HG02885 (cell line): Measurements from ENCODE around the gene INKA2.

Experiments used
- ATAC-seq: cut with Tn5 transposase; IDR thresholded peaks from one replicate; pipeline ENCODE4 v1.9.1; 2021; ENCODE audit warnings: mild to moderate bottlenecking; ENCODE audit not compliant: unreplicated experiment, poor library complexity

Gene INKA2

GRCh38 chr1:111707906-111708305, 31.3 kb downstream of the INKA2 start:
- ATAC-seq = no peak

DNA sequence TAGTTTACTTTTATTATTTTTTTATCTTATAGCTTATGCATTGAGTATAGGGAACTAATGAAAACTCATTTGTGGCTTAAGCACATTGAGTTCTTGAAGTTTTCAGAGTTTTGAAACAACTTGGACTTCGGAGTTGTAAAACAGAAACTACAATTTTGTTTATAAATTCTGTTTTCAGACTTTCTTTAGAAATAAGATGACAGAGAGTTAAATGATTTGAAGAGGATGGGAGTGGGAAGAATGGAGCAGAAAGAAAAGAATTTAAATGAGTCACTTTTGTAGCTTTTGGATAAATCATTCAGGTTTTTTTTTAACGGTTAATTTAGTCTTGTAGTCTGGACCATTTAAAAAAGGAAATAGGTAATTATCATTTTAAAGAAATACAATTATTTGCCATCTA, 32.3 kb downstream of the INKA2 start:
- no peak for ATAC-seq

- ATAC-seq = no peak
Measured at GRCh38 chr1:111705841-111706240, 33.4 kb downstream of the INKA2 start.

DNA sequence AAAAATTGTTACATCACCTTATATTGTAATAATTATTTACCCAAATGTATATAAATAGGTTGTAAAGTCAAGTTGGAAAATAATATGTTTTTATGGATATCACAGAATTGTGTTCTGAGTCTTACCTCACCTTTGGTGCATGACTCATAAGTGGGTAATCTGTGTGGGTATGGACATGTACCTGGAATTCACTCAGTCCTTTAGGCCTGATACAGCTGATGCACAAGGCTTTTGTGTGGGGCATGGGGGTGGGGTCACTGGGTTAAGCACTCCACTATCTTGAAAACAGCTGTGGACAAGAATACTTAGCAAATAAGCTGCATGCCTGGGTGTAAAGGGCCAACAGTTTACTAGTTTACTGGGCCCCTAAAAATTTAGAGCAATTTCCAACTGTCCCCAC, 34.4 kb downstream of the INKA2 start:
- no peak for ATAC-seq

DNA sequence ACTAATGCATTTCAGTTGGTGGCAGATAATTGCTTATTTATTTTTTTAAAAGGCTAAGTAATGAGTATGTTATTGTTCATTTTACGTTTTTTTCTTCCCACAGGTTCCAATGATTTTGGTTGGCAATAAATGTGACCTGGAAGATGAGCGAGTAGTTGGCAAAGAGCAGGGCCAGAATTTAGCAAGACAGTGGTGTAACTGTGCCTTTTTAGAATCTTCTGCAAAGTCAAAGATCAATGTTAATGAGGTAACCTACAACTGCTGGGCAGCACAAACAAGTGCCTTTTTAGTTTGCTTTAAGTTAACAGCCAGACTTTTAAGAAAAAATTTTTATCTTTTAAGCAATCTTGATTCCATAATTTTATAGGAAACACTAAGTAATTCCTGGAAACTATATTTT, 35.0 kb downstream of the INKA2 start:
- no peak for ATAC-seq

DNA sequence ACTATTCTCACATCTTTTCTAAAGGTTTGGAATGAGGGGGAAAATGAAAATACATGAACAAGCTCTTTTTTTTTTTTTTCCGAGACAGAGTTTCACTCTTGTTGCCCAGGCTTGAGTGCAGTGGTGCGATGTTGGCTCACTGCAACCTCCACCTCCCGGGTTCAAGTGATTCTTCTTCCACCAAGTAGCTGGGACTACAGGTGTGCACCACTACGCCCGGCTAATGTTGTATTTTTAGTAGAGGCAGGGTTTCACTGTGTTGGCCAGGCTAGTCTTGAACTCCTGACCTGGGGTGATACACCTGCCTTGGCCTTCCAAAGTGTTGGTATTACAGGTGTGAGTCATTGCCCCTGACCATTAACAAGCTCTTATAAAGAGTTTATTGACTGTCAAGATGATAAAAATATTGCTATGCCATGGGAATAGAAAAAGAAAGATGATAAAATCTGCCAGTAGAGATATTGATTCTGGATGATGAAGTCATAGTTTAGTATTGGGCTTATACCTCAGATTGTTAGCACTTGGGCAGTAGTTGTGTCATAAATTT, 36.6 kb downstream of the INKA2 start:
- ATAC-seq = no peak

GRCh38 chr1:111699268-111699667, 39.9 kb downstream of the INKA2 start:
- no peak for ATAC-seq

- peak; percentile 55 for ATAC-seq
Measured at GRCh38 chr1:111696330-111696729, 42.9 kb downstream of the INKA2 start.

GRCh38 chr1:111695801-111696200, 43.4 kb downstream of the INKA2 start:
- peak; percentile 29 for ATAC-seq

- ATAC-seq = no peak
Measured at GRCh38 chr1:111691886-111692285, 47.3 kb downstream of the INKA2 start.

DNA sequence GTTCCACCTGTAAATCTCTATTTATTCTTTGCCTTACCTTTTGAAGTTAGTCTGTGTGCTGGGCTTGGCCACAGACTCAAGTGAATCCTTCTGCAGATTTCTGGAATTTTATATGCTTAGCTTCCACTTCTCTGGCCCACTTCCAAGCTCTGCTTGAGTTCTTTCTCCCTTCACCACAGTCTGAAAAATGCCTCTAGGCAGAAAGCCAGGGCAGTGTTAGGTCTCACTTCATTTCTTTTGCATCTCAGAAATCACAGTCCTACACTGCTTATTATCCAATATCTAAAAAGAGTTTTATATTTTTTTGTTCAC, 48.9 kb downstream of the INKA2 start:
- ATAC-seq = no peak
